ENCODE results near the gene U2SURP. TPM values are rescaled to one million over a fixed set of nuclear protein-coding genes. Genes with fewer than 3 reads are reported as not detected.

The U2SURP gene
- total RNA-seq, 1 donor from 2014 or later = 40.8 TPM

DNA sequence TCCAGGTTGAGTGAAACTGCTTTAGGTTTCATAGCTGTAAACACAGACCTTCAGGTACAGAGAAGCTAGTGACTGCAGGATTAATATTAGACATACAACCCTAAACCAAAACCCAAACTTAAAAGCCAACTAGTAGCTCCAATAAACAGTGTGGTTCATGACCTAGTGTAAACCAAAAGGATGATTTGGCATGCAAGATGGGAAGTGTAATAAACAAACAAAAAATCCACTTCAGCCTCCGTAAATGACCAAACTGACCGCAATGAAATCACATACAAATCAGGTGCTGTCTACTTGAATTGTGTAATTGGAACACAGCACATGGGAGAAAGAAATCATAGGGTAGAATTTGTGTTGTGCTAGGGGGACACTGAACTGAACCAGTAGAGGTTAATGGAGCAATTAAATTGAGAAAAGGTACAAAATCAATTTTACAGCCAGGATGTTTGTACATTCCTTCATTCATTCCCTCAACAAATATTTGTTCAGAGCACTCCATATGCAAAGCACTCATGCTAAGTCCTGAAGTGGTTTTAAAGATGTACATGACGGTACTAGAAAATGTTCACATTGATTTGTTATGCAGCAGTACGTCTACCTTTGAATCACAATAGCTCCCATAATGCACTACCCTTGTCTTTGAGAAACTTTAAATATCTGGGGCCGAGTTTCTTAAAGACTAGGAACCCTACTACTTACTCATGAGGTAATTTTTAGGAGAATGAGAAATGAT is 96.8 kb downstream of the U2SURP start:
- TF ChIP-seq, protein P1, sequence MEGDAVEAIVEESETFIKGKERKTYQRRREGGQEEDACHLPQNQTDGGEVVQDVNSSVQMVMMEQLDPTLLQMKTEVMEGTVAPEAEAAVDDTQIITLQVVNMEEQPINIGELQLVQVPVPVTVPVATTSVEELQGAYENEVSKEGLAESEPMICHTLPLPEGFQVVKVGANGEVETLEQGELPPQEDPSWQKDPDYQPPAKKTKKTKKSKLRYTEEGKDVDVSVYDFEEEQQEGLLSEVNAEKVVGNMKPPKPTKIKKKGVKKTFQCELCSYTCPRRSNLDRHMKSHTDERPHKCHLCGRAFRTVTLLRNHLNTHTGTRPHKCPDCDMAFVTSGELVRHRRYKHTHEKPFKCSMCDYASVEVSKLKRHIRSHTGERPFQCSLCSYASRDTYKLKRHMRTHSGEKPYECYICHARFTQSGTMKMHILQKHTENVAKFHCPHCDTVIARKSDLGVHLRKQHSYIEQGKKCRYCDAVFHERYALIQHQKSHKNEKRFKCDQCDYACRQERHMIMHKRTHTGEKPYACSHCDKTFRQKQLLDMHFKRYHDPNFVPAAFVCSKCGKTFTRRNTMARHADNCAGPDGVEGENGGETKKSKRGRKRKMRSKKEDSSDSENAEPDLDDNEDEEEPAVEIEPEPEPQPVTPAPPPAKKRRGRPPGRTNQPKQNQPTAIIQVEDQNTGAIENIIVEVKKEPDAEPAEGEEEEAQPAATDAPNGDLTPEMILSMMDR (IDR thresholded peaks at IDR 0.05; ENCODE audit: insufficient read depth, low read length, severe bottlenecking) = no peak
- Histone ChIP-seq H3K36me3 (ENCODE audit: control insufficient read depth, insufficient read depth, low read length) (no peaks in the 10 kb centered on the region), H3K27me3 (ENCODE audit: control insufficient read depth, insufficient read depth, low read length) (peaks cover 3% of the 10 kb centered on the region), H3K4me3 (ENCODE audit: low read depth, low read length) (no peak overlapping the region)
- DNase-seq (ENCODE audit: low read depth) = peak; percentile 30
- FAIRE-seq = no peak

DNA sequence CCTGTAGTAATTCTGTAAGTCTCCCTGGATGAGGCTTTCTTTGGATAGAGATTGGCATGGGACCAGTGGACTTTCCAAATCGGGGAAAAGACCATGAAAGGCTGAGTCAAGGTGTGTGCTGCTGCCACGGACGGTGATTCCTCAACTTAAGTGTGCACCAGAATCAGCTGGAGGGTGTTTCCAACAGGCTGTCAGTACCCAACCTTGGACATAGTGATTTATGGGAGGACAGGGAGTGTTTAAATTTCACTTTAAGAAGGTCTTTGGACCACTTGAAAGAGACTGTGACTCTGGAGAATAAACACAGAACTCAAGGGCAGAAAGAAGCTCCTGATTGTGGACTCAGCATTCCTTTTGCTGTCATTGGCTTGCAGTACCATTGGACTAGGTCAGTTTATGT is 97.8 kb downstream of the U2SURP start:
- no peak for DNase-seq (ENCODE audit: low read depth)
- Histone ChIP-seq H3K27me3 (ENCODE audit: control insufficient read depth, insufficient read depth, low read length) (peaks cover 3% of the 10 kb centered on the region), H3K36me3 (ENCODE audit: control insufficient read depth, insufficient read depth, low read length) (no peaks in the 10 kb centered on the region), H3K4me3 (ENCODE audit: low read depth, low read length) (no peak overlapping the region)
- TF ChIP-seq, protein P1 (IDR thresholded peaks at IDR 0.05; ENCODE audit: insufficient read depth, low read length, severe bottlenecking) = no peak
- no peak for FAIRE-seq

- Histone ChIP-seq H3K36me3 (ENCODE audit: control insufficient read depth, insufficient read depth, low read length) (no peaks in the 10 kb centered on the region), H3K4me3 (ENCODE audit: low read depth, low read length) (no peak overlapping the region), H3K27me3 (ENCODE audit: control insufficient read depth, insufficient read depth, low read length) (peaks cover 3% of the 10 kb centered on the region)
- FAIRE-seq (no peak), DNase-seq (ENCODE audit: low read depth) (no peak)
- TF ChIP-seq, protein P1 (IDR thresholded peaks at IDR 0.05; ENCODE audit: insufficient read depth, low read length, severe bottlenecking) = no peak
These were observed 98.3 kb downstream of the U2SURP start for GRCh38 chr3:143099690-143100089.

DNA sequence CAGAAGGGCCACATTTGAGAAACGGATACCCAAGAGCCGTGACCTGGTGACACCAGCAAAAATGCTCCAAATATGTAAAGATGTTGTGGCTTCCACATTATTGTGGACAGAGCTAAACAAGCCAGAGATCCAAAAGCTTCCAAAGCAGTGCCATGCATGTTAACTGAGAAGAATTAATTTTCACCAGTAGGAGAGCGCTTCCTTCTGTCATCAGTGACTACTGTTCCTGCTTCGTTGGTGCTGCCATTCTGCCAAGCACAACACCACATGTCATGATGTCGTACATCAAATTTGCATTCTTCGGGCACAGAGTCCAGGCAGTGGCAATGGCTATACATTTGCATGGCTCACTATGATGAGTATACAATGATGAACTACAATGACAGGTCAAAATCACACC is 99.1 kb downstream of the U2SURP start:
- Histone ChIP-seq H3K27me3 (ENCODE audit: control insufficient read depth, insufficient read depth, low read length) (peaks cover 3% of the 10 kb centered on the region), H3K4me3 (ENCODE audit: low read depth, low read length) (no peak overlapping the region), H3K36me3 (ENCODE audit: control insufficient read depth, insufficient read depth, low read length) (no peaks in the 10 kb centered on the region)
- FAIRE-seq (no peak), DNase-seq (ENCODE audit: low read depth) (no peak)
- TF ChIP-seq, protein P1 (IDR thresholded peaks at IDR 0.05; ENCODE audit: insufficient read depth, low read length, severe bottlenecking) = no peak

- TF ChIP-seq, protein P1 (IDR thresholded peaks at IDR 0.05; ENCODE audit: insufficient read depth, low read length, severe bottlenecking) = no peak
- Histone ChIP-seq H3K27me3 (ENCODE audit: control insufficient read depth, insufficient read depth, low read length) (peaks cover 3% of the 10 kb centered on the region), H3K4me3 (ENCODE audit: low read depth, low read length) (no peak overlapping the region), H3K36me3 (ENCODE audit: control insufficient read depth, insufficient read depth, low read length) (no peaks in the 10 kb centered on the region)
- DNase-seq (ENCODE audit: low read depth) (no peak), FAIRE-seq (no peak)
These were observed 100.5 kb downstream of the U2SURP start for GRCh38 chr3:143101792-143102381.
